GM18909 (cell line): ENCODE measurements around the gene FADS3.

Experiments used
- ATAC-seq: cut with Tn5 transposase; IDR thresholded peaks from one replicate; pipeline ENCODE4 v1.9.1; 2021; ENCODE audit warnings: mild to moderate bottlenecking; ENCODE audit not compliant: unreplicated experiment, poor library complexity

The FADS3 gene

GRCh38 chr11:61863548-61864081 is 27.7 kb downstream of the FADS3 start:
- no peak for ATAC-seq

- ATAC-seq, result no peak
These were observed 28.4 kb downstream of the FADS3 start for GRCh38 chr11:61862714-61863547.

DNA sequence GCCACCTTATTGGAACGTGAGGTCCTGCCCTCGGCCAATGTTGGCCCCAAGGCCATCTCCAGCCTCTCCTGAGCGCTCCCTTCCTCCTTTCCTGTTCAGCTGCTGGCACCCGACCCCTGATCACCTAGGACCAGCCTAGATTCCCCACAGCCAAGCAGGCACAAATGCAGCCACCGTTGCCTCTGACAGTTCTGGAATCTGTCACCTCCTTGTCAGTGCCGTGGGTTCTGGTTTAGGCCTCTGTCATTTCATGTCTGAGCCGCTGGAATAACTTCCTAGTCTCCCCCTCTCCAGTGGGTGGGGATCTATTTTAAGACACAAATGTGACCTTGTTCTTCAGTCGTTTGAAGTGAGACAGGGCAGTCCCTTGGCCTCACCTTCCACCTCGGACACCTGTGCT is 29.7 kb downstream of the FADS3 start:
- ATAC-seq, result no peak

DNA sequence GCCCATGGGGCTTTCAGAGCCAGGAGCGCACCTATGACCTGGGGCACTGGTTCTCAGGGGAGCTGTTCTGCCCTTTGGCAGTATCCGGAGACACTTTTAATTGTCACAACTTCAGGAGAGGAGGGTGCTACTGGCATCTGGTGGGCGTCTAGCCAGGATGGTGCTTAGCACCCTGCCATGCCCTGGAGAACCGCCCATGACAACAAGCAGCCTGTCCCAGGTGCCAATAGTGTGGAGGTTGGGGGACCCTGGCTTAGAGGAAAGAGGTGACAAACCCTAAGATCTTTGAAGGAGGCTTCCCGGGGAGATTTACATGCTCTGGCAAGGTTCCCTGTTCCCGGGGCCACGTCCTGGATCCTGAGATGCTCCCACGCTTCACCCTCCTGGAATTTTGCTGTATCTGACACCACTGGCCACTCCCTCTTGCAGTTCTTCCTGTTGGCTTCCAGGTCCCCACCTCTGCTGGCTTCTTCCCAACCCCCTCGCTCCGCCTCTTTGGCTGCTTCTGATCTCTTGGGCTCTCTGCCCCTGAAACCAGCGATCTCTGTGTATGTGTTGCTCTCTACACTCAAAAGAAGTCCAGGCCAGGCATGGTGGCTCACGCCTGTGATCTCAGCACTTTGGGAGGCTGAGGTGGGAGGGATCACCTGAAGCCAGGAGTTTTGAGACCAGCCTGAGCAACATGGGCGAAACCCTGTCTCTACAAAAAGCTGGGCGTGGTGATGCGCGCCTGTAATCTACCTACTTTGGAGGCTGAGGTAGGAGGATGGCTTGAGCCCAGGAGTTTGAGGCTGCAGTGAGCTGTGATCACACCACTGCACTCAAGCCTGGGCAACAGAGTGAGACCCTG is 31.1 kb downstream of the FADS3 start:
- ATAC-seq, result no peak

GRCh38 chr11:61855939-61856680 is 35.2 kb downstream of the FADS3 start:
- ATAC-seq, result no peak

GRCh38 chr11:61854966-61855714 is 36.2 kb downstream of the FADS3 start:
- ATAC-seq, result no peak

GRCh38 chr11:61854206-61854895 is 37.0 kb downstream of the FADS3 start:
- ATAC-seq, result no peak

- no peak for ATAC-seq
These were observed 37.6 kb downstream of the FADS3 start for GRCh38 chr11:61853698-61854169.

- ATAC-seq, result no peak
These were observed 39.4 kb downstream of the FADS3 start for GRCh38 chr11:61851900-61852295.

DNA sequence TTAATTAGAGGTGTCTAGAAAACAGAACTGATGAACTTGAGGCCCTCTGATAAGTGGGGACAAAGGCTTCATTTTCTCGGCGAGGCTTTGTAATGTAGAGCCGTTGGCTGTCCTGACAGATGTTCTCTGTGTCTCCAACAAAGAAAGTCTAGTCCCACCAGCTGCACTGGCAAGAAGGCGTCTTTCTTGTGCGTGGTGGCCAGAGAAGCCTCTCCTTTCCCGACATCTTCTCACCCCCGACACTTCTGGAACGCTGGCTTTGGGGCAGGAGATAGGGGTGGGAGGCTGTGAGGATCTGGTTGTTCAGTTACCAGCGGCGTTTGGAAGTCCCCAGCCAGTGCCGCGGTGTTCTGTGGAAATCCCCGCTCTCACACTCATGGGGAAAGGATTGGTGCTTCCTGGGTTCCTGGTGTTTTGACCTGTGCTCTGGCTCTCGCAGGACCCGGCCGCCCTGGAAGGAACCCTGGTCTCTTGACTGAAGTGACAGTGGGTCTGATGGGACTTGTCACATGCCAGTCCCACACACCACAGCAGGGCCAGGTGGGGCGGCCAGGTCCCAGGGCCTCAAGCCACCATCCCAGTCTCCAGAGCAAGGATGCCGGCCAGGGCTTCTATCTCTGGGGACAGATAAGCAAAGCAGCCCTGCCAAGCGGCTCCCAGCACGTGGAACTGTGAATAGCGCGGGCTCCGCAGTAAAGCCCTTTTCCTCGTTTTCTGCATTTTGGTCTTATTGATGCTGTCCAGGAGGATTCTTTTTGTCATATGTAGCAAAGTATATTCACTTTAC is 40.0 kb downstream of the FADS3 start:
- no peak for ATAC-seq

GRCh38 chr11:61850687-61851086 is 40.7 kb downstream of the FADS3 start:
- no peak for ATAC-seq

DNA sequence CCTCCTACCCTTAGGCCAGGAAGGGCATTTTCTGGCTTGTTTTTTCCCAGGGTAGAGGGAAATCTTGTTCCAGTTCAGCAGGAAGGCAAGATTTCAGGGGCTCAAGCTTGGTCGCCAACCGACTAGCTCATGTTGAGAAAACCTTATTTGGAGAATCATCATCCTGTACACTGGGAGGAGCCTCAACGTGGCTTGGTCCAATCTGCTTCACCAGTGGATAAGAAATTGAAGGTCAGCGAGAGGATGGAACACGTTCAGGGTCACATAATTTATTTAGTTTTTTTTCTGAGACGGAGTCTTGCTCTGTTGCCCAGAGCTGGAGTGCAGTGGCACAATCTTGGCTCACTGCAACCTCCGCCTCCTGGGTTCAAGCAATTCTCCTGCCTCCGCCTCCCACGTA is 42.7 kb downstream of the FADS3 start:
- ATAC-seq, result no peak

DNA sequence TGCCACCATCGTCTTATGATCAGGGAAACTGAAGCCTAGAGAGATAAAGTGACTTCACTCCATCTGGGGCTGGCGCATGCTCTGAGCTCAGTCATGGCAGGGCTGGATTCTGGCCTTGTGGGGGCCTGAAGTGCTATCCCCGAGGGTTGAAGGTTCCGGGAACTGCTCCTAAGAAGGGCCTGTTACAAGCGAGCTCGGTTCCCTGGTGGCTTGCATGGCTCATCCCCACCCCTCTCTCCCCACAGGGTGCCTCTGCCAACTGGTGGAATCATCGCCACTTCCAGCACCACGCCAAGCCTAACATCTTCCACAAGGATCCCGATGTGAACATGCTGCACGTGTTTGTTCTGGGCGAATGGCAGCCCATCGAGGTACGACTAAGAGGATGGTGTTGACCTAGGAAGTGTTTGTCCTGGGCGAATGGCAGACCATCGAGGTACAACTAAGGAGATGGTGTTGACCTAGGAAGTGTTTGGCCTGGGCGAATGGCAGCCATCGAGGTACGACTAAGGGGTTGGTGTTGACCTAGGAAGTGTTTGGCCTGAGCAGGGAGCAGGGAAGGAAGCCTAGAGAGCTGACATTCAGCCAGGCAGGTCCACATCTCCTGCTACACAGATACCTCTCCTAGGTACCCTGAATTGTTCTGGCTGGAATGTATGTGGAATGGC is 43.3 kb downstream of the FADS3 start:
- ATAC-seq, result no peak

DNA sequence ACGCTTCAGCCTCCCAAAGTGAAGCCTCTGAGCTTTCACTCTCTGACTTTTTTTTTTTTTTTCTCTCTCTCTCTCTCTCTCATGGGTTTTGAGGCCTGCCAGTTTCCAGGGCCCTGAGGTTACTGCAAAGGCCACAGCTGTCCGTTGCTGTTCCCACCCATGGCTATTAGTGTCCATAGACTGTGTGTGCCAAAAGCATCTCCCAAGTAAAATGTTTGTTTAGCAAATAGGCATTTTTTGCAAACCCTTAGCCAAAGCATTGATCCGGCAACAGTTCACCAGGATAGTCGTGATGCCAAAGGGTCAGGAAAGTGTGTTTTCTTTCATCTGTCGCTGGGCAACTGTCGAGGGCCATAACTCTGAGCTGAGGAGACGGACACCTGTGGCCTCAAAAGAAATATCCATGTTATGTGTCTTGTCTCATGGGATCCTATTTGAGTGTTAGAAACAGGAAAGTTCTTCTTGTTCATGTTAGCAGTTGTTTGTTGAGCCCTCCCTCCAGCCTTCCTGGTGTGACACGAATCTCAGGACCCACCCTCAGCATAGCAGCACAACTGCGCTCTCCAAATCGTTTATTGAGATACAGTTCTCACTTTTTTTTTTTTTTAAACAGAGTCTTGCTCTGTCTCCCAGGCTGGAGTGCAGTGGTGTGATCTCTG is 44.9 kb downstream of the FADS3 start:
- no peak for ATAC-seq

GRCh38 chr11:61844909-61845565 is 46.3 kb downstream of the FADS3 start:
- ATAC-seq, result no peak

DNA sequence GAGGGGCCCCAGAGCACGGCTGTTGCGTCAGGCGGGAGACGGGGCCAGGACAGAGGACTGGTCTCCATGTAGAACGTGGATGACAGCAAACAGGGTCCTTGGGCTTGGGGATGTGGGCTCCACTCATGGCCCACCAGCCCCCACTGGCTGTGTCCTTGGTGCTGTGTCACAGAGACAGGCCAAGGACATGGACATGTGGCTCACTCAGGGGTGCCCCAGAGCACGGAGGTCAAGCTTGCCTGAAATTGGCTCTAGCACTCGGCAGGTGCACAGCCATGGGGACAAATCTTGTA is 48.9 kb downstream of the FADS3 start:
- ATAC-seq, result no peak
